NCI-H748 (cell line): ENCODE data around the gene MARCHF3.
"Not testable (repeated sequence)": the region's sequence is repeated elsewhere in the genome, so short reads cannot be mapped to it uniquely, and the experiment has no call there.

Experiments
- DNase-seq: peaks from one replicate; lab custom pipeline; 2025; ENCODE audit not compliant: unreplicated experiment; lab: John Stamatoyannopoulos, UW

The MARCHF3 gene

GRCh38 chr5:127013407-127013806, 17.0 kb downstream of the MARCHF3 start:
- no peak for DNase-seq

- DNase-seq = no peak
Measured at GRCh38 chr5:127012916-127013315, 17.4 kb downstream of the MARCHF3 start.

- no peak for DNase-seq
Measured at GRCh38 chr5:127011961-127012644, 18.3 kb downstream of the MARCHF3 start.

GRCh38 chr5:127011153-127011552, 19.2 kb downstream of the MARCHF3 start:
- DNase-seq = no peak

- no peak for DNase-seq
Measured at GRCh38 chr5:127010362-127010761, 20.0 kb downstream of the MARCHF3 start.

- no peak for DNase-seq
Measured at GRCh38 chr5:127009784-127010183, 20.6 kb downstream of the MARCHF3 start.

GRCh38 chr5:127008300-127008975, 21.9 kb downstream of the MARCHF3 start:
- DNase-seq = no peak

GRCh38 chr5:127007522-127007921, 22.8 kb downstream of the MARCHF3 start:
- no peak for DNase-seq

GRCh38 chr5:127006744-127007143, 23.6 kb downstream of the MARCHF3 start:
- DNase-seq = no peak

GRCh38 chr5:127005282-127005681, 25.1 kb downstream of the MARCHF3 start:
- DNase-seq = not testable (repeated sequence)

- DNase-seq = no peak
Measured at GRCh38 chr5:127004721-127005120, 25.6 kb downstream of the MARCHF3 start.

- DNase-seq = peak; percentile 93
Measured at GRCh38 chr5:127003798-127004495, 26.4 kb downstream of the MARCHF3 start.

- DNase-seq = no peak
Measured at GRCh38 chr5:127002390-127002789, 28.0 kb downstream of the MARCHF3 start.

GRCh38 chr5:127001621-127002296, 28.6 kb downstream of the MARCHF3 start:
- DNase-seq = no peak

- DNase-seq = no peak
Measured at GRCh38 chr5:126998895-126999570, 31.3 kb downstream of the MARCHF3 start.

- peak; percentile 8 for DNase-seq
Measured at GRCh38 chr5:126998201-126998631, 32.1 kb downstream of the MARCHF3 start.

GRCh38 chr5:126995689-126996088, 34.7 kb downstream of the MARCHF3 start:
- no peak for DNase-seq

GRCh38 chr5:126995039-126995438, 35.3 kb downstream of the MARCHF3 start:
- DNase-seq = no peak

GRCh38 chr5:126994485-126994884, 35.9 kb downstream of the MARCHF3 start:
- DNase-seq = no peak

GRCh38 chr5:126988021-126988569, 42.3 kb downstream of the MARCHF3 start:
- DNase-seq = no peak
